HG03558 (cell line): ENCODE results near the gene SERPINA3.
"Not testable (repeated sequence)": the region's sequence is repeated elsewhere in the genome, so short reads cannot be mapped to it uniquely, and the experiment has no call there.

ENCODE experiments used
- ATAC-seq: cut with Tn5 transposase; IDR thresholded peaks from one replicate; pipeline ENCODE4 v1.9.1; 2021; ENCODE audit warnings: moderate number of reproducible peaks; ENCODE audit not compliant: unreplicated experiment; ENCODE audit errors: extremely low read depth

The SERPINA3 gene

DNA sequence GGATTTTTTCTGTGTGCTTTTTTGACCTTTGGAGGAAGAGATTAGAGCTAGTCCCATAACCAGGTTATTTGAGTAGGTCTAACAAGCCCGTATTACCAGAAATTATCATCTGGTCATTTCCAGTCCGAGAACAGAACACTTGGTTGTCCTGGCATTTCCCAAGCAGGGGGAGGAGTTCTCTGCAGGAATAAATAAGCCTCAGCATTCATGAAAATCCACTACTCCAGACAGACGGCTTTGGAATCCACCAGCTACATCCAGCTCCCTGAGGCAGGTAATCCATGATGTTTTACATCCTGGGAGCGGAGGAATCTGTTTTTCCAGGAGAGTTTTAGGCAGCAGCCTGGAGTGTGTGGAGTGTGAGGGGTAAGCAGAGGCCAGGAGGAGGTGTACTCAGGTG is at the start of gene SERPINA3:
SERPINA3 (plus strand) TSS at position 218 of the 400 bp plus-strand sequence. CDS start 2,051 bp downstream, outside the sequence.
- no peak for ATAC-seq

DNA sequence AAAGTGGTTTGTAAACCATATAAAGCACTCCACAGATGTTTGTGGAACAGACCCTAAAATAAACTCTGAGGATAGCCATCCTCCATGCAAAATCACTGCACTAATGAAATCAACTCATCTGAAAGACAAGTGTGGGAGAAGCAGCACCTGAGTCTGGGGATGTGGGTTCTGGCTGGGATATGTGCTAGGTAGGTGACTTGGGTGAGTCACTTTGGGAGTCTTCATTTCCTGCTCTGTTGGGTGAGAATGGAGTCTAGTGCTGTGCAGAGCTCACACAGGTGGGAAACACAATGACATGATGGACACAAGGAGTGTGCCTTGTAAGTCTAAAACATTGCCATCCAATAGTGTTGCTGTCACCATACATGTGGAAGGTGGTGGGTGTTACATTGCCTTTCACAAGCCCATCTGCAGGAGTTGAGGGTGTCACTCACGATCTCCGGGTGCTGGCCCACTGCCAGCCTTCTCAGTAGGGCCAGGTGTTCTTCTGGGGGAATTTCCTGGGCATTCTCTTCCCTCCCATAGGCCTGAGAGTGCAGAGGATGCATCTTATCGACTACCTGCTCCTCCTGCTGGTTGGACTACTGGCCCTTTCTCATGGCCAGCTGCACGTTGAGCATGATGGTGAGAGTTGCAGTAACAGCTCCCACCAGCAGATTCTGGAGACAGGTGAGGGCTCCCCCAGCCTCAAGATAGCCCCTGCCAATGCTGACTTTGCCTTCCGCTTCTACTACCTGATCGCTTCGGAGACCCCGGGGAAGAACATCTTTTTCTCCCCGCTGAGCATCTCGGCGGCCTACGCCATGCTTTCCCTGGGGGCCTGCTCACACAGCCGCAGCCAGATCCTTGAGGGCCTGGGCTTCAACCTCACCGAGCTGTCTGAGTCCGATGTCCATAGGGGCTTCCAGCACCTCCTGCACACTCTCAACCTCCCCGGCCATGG is 49.0 kb upstream of the SERPINA3 start:
- ATAC-seq, result no peak

GRCh38 chr14:94564381-94564780 is 47.8 kb upstream of the SERPINA3 start:
- no peak for ATAC-seq

DNA sequence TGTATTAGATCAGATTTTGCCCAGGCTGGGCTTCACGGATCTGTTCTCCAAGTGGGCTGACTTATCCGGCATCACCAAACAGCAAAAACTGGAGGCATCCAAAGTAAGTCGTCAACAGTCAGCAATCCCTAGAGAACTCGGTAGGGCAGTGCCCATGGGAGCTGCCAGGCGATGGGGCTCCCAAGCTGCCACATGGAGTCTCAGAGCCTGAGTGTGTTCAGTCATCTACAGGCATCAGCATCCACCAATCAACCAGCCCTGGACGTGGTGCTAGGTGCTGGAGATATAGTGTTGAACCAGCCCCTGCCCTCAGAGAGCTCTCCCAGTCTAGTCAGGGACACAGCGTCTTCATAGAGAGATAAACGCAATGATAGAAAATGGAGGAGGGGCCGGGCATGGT is 44.0 kb upstream of the SERPINA3 start:
- no peak for ATAC-seq

GRCh38 chr14:94569381-94570001 is 42.7 kb upstream of the SERPINA3 start:
- no peak for ATAC-seq

- no peak for ATAC-seq
These were observed 42.2 kb upstream of the SERPINA3 start for GRCh38 chr14:94570002-94570400.

- ATAC-seq, result no peak
These were observed 41.8 kb upstream of the SERPINA3 start for GRCh38 chr14:94570440-94570839.

DNA sequence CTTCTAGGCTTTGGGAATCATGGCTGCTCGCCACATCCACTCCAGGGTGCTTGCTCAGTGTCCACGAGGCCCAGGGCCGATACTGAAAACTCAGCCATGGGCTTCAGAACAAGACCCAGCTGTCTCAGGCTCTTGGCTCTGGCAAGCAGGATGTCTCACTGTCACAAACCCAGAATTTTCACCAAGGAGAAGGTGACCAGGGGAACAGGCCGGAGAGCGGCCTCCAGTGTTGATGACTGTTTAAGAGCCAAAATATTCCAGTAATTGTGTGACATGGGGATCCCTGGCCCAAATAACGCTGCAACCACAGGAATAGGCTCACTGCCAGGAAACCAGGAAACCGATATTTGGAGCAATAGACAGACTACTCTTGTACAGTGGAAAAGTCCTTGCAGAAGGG is 40.8 kb upstream of the SERPINA3 start:
- no peak for ATAC-seq

- ATAC-seq, result no peak
These were observed 40.2 kb upstream of the SERPINA3 start for GRCh38 chr14:94571950-94572349.

DNA sequence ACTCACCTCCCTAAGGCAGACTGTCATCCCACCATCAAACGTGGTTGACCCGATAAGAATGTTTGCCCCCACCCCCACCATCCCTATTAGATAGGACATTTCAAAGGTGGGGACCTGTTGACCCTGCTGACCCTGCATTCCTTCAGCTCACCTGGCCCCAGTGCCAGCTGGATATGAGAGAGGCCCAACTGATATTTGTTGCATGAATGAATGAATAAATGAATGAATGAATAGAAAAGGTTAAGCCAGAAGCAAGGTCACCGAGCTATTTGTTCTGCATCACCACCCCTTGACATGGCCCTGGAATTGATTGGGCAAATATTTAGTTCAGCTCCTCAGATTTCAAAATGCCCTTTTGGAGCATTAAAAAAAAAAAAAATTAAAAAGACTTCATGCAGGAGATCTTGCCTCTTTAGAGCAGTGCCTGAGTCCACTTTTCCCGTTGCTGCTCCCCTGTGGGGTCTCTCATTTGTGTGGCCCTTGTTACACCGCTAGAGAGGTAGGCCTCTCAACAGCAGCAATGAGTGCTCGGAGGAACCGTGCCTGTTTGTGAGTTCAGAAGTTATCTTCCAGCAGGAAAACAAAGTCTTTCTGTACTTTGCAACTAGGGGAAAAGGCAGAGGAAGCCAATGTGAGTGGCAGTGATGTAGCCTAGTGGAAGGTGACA is 39.4 kb upstream of the SERPINA3 start:
- no peak for ATAC-seq

- no peak for ATAC-seq
These were observed 38.5 kb upstream of the SERPINA3 start for GRCh38 chr14:94573475-94574277.

GRCh38 chr14:94574336-94574735 is 37.9 kb upstream of the SERPINA3 start:
- ATAC-seq, result no peak

GRCh38 chr14:94575730-94576585 is 36.2 kb upstream of the SERPINA3 start:
- ATAC-seq, result no peak

- not testable (repeated sequence) for ATAC-seq
These were observed 34.7 kb upstream of the SERPINA3 start for GRCh38 chr14:94577472-94577871.

DNA sequence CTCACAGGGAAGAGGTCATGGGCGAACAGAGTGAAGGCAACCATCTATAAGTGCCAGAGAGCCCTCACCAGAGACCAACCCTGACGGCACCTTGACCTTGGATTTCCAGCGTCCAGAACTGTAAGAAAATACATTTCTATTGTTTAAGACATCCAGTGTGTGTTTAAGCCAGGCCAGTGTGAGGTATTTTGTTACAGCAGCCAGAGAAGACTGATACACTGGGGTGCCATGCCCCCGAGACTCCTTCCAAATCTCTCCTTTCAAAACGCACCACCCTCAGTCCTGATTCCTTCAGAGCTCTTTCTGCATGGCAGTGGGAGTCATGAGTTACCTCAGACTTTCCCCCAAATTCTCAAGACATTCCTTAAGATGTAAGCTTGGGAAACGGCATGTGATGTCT is 33.5 kb upstream of the SERPINA3 start:
- no peak for ATAC-seq

GRCh38 chr14:94581127-94581999 is 30.8 kb upstream of the SERPINA3 start, which contains the start of gene SERPINA5:
SERPINA5 (plus strand) TSS chr14:94581426; CDS start chr14:94587363, 5,937 bp downstream.
- no peak for ATAC-seq

GRCh38 chr14:94582199-94582750 is 29.9 kb upstream of the SERPINA3 start:
- ATAC-seq, result no peak

DNA sequence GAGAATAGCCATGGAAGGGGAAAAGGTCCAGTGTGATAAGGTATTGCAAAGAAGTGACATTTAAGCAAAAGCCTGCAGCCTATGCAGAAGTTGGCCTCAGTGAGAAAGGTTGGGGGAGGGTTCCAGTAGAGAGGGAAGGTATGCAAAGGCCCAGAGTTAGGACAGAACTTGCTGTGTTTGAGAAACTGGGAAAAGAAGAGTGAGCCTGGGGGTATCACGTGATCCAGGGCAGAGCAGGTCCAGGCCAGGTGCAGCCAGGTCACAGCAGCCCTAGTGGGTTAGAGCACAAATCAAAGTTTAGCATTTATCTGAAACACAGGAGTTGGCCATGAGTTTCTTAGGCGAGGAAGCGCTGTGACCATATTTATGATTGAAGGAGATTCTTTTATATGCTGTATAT is 29.3 kb upstream of the SERPINA3 start:
- ATAC-seq, result no peak
